Lung (tissue), 12 donors: ENCODE data around the gene EVX1. TPM values are rescaled to one million over a fixed set of nuclear protein-coding genes. Genes with fewer than 3 reads are reported as not detected.

Experiments used
- ATAC-seq: fragments of 200-7000 bp; cut with Tn5 transposase; one replicate; pipeline ENCODE4 v1.9.1; 2020; ENCODE audit warnings: moderate number of reproducible peaks; ENCODE audit not compliant: insufficient read depth, low FRiP score
- DNase-seq, 3 donors: peaks; one replicate each; pipeline ENCODE4 v3.0.0-alpha.2; 2013 to 2017
- H3K27ac ChIP-seq, 2 donors: one replicate each; pipeline ENCODE4 v1.5.1; 2013; ENCODE audit warnings: mild to moderate bottlenecking in 2 of 2, moderate library complexity in 2 of 2, control low read depth in 1 of 2, inconsistent platforms in 1 of 2, low read depth in 1 of 2, low read length in 1 of 2
- H3K27me3 ChIP-seq, 3 donors: one replicate each; pipeline ENCODE4 v1.5.1; 2013; ENCODE audit warnings: low read length in 2 of 3; ENCODE audit not compliant: control insufficient read depth in 3 of 3, insufficient read depth in 3 of 3
- H3K36me3 ChIP-seq, 4 donors: one replicate each; pipeline ENCODE4 v1.5.1; 2013; ENCODE audit warnings: low read length in 4 of 4, mild to moderate bottlenecking in 1 of 4, moderate library complexity in 1 of 4; ENCODE audit not compliant: control insufficient read depth in 4 of 4, insufficient read depth in 4 of 4
- H3K4me1 ChIP-seq, 5 donors: one replicate each; pipeline ENCODE4 v1.5.1; 2013; ENCODE audit warnings: low read length in 5 of 5, mild to moderate bottlenecking in 2 of 5, moderate library complexity in 1 of 5; ENCODE audit not compliant: control insufficient read depth in 5 of 5, insufficient read depth in 5 of 5
- H3K4me3 ChIP-seq: one replicate; pipeline ENCODE4 v1.5.1; 2013; ENCODE audit warnings: mild to moderate bottlenecking, control low read depth, moderate library complexity
- H3K9ac ChIP-seq, 2 donors: one replicate each; pipeline ENCODE4 v1.5.1; 2013; ENCODE audit warnings: low read length in 2 of 2, control low read depth in 1 of 2; ENCODE audit not compliant: insufficient read depth in 1 of 2
- H3K9me3 ChIP-seq, 4 donors: one replicate each; pipeline ENCODE4 v1.5.1; 2013; ENCODE audit warnings: low read length in 3 of 4, mild to moderate bottlenecking in 1 of 4, moderate library complexity in 1 of 4; ENCODE audit not compliant: control insufficient read depth in 4 of 4, insufficient read depth in 3 of 4
- CTCF ChIP-seq: IDR thresholded peaks from 2 replicates; pipeline ENCODE4 v1.5.1; 2012; ENCODE audit warnings: mild to moderate bottlenecking; ENCODE audit errors: control extremely low read depth, extremely low read depth
- WGBS, 2 donors: extraction: QIAGEN DNeasy Blood & Tissue Kit; methylation state at CpG; one replicate each; pipeline ENCODE4 v1.1.7; 2013; 5-methylcytosine and 5-hydroxymethylcytosine counted together
- polyA plus RNA-seq, 2 donors: library from polyadenylated mRNA; stranded (reverse); fragments of 200-250 nt; gene quantifications; one replicate each; pipeline ENCODE4 v1.2.1, GENCODE V29; 2013
- total RNA-seq, 2 donors: library from RNA; depleted of rRNA in 1 of 2; stranded (reverse); fragments of >200 nt in 1 of 2; gene quantifications; one replicate each; pipeline ENCODE4 v1.2.1, GENCODE V29; 2014 to 2021
- donor health status: control.
- donor health status: control.
- donor health status: Bipolar disorder and iron deficiency.
- donor health status: healthy.
- donor health status: DM: yes; HTN: yes; CAD: no.

The EVX1 gene
- total and polyA plus RNA-seq, 4 donors: not detected

GRCh38 chr7:27238979-27239386 lies 3.6 kb upstream of the EVX1 start:
- H3K4me1 ChIP-seq: peaks cover 0 to 36% (median 3%) of the 10 kb centered on the region in 5 donors
- no peak for DNase-seq
- no peak for TF ChIP-seq CTCF
- no peak for ATAC-seq
- H3K9ac ChIP-seq: no peak overlapping the region
- no peaks in the 10 kb centered on the region for H3K36me3 ChIP-seq
- H3K9me3 ChIP-seq: peaks cover 0 to 14% (median 0%) of the 10 kb centered on the region in 4 donors
- no peak overlapping the region for H3K4me3 ChIP-seq
- peaks cover 17 to 89% (median 75%) of the 10 kb centered on the region in 3 donors for H3K27me3 ChIP-seq
- 24 to 38% methylated on average over 15 of the region's 15 CpGs for WGBS, 2 donors
- no peak overlapping the region for H3K27ac ChIP-seq

- H3K4me3 ChIP-seq: no peak overlapping the region
- H3K36me3 ChIP-seq: no peaks in the 10 kb centered on the region
- H3K9me3 ChIP-seq: peaks cover 0 to 14% (median 0%) of the 10 kb centered on the region in 4 donors
- TF ChIP-seq CTCF: no peak
- H3K9ac ChIP-seq: no peak overlapping the region
- ATAC-seq: no peak
- DNase-seq: peak; percentile 55 to 65 (median 64)
- WGBS, 2 donors: 2 to 5% methylated on average over 55 of the region's 55 CpGs
- H3K27me3 ChIP-seq: peaks cover 17 to 89% (median 80%) of the 10 kb centered on the region in 3 donors
- no peak overlapping the region for H3K27ac ChIP-seq
- H3K4me1 ChIP-seq: peaks cover 0 to 36% (median 3%) of the 10 kb centered on the region in 5 donors
These were observed 3.1 kb upstream of the EVX1 start for GRCh38 chr7:27239387-27240014.

GRCh38 chr7:27240015-27240731 lies 2.4 kb upstream of the EVX1 start:
- no peak overlapping the region for H3K9ac ChIP-seq
- no peak for TF ChIP-seq CTCF
- peaks cover 0 to 16% (median 0%) of the 10 kb centered on the region in 4 donors for H3K9me3 ChIP-seq
- ATAC-seq (no peak), DNase-seq (no peak)
- peaks cover 0 to 41% (median 3%) of the 10 kb centered on the region in 5 donors for H3K4me1 ChIP-seq
- H3K27me3 ChIP-seq: peaks cover 13 to 91% (median 83%) of the 10 kb centered on the region in 3 donors
- H3K36me3 ChIP-seq: no peaks in the 10 kb centered on the region
- H3K27ac ChIP-seq: no peak overlapping the region
- WGBS, 2 donors: 4 to 7% methylated on average over 18 of the region's 18 CpGs
- no peak overlapping the region for H3K4me3 ChIP-seq
